Liver (tissue), 3 donors: ENCODE measurements around the gene PYGO2.

Experiments
- ATF3 ChIP-seq: IDR thresholded peaks from 2 replicates; pipeline ENCODE4 v1.6.1; 2016; ENCODE audit warnings: antibody characterized with exemption
- CTCF ChIP-seq: fragments of 150-350 bp; IDR thresholded peaks from 2 replicates; pipeline ENCODE4 v1.5.1; 2017; ENCODE audit warnings: improper control_type of control experiment, low read depth, low read length; ENCODE audit not compliant: missing input control
- FOXA1 ChIP-seq: IDR thresholded peaks from 2 replicates; pipeline ENCODE4 v1.6.1; 2016; ENCODE audit warnings: antibody characterized with exemption
- GABPA ChIP-seq, 2 donors: IDR thresholded peaks in 1 of 2; conservative IDR thresholded peaks in 1 of 2; 2 replicates each; pipeline ENCODE4 v1.6.1; 2016; ENCODE audit warnings: antibody characterized with exemption in 2 of 2, mild to moderate bottlenecking in 1 of 2, moderate library complexity in 1 of 2
- HNF4G ChIP-seq: IDR thresholded peaks from 2 replicates; pipeline ENCODE4 v1.6.1; 2016; ENCODE audit warnings: antibody characterized with exemption
- JUND ChIP-seq, 2 donors: IDR thresholded peaks; 2 replicates each; pipeline ENCODE4 v1.6.1; 2016; ENCODE audit warnings: antibody characterized with exemption in 2 of 2
- MAX ChIP-seq: IDR thresholded peaks from 2 replicates; pipeline ENCODE4 v1.6.1; 2016; ENCODE audit warnings: antibody characterized with exemption
- RAD21 ChIP-seq, 2 donors: IDR thresholded peaks; 2 replicates each; pipeline ENCODE4 v1.6.1; 2016; ENCODE audit warnings: antibody characterized with exemption in 2 of 2, mild to moderate bottlenecking in 2 of 2
- REST ChIP-seq: IDR thresholded peaks from 2 replicates; pipeline ENCODE4 v1.6.1; 2016; ENCODE audit warnings: antibody characterized with exemption, mild to moderate bottlenecking
- RXRA ChIP-seq, 2 donors: IDR thresholded peaks; 2 replicates each; pipeline ENCODE4 v1.6.1; 2017 to 2018; ENCODE audit warnings: antibody characterized with exemption in 2 of 2, mild to moderate bottlenecking in 1 of 2
- SP1 ChIP-seq: IDR thresholded peaks from 2 replicates; pipeline ENCODE4 v1.6.1; 2018; ENCODE audit warnings: antibody characterized with exemption, mild to moderate bottlenecking
- TAF1 ChIP-seq: conservative IDR thresholded peaks from 2 replicates; pipeline ENCODE4 v1.6.1; 2016; ENCODE audit warnings: antibody characterized with exemption, mild to moderate bottlenecking
- YY1 ChIP-seq: IDR thresholded peaks from 2 replicates; pipeline ENCODE4 v1.6.1; 2016; ENCODE audit warnings: antibody characterized with exemption, mild to moderate bottlenecking
- donor health status: healthy.
- donor health status: healthy.

GRCh38 chr1:154935749-154936554 is 25.6 kb downstream of the PYGO2 start:
- no peak for TF ChIP-seq CTCF
- TF ChIP-seq ATF3, result no peak
- TF ChIP-seq REST, result no peak
- no peak for TF ChIP-seq HNF4G
- TF ChIP-seq JUND (IDR thresholded peaks at IDR 0.05), result no peak
- TF ChIP-seq TAF1, result no peak
- TF ChIP-seq FOXA1, result no peak
- TF ChIP-seq MAX, result no peak
- TF ChIP-seq YY1, result no peak
- no peak for TF ChIP-seq RXRA (IDR thresholded peaks at IDR 0.05)
- no peak for TF ChIP-seq GABPA (IDR thresholded peaks at IDR 0.05 in 1 of 2, conservative IDR thresholded peaks at IDR 0.05 in 1 of 2)
- TF ChIP-seq SP1, result no peak
- TF ChIP-seq RAD21 (IDR thresholded peaks at IDR 0.05), result no peak
